K562 (cell line): ENCODE measurements around the gene PKHD1. TPM values are rescaled to one million over a fixed set of nuclear protein-coding genes. Genes with fewer than 3 reads are reported as not detected.

Experiments used
- ATAC-seq: fragments of 200-7000 bp; cut with Tn5 transposase; 3 replicates; pipeline ENCODE4 v1.9.1; 2020; ENCODE audit warnings: moderate library complexity
- BruUV-seq: library from RNA; stranded (reverse); fragments of 400-500 nt; replicated peaks from 2 replicates; lab custom pipeline; 2021; lab: Mats Ljungman, UMichigan
- CTCF ChIA-PET: fragments of 300-600 bp; formaldehyde crosslinking; extraction: SDS; loops from one replicate; lab custom pipeline; 2021; ENCODE audit warnings: low intra/inter-chr PET ratio; lab: Yijun Ruan, JAX
- POLR2A ChIA-PET: fragments of 300-600, 350-650 bp; sonication (Branson Sonifier 250); formaldehyde crosslinking; extraction: SDS; loops from one replicate; lab custom pipeline; 2021; ENCODE audit warnings: antibody characterized with exemption, inconsistent platforms; lab: Yijun Ruan, JAX
- DNase-seq, 4 experiments: peaks; one replicate each; pipeline versions ENCODE4 v3.0.0 to v3.0.0-alpha.2; 2011 to 2018; ENCODE audit warnings: low spot score in 3 of 4, mixed read lengths in 3 of 4; ENCODE audit errors: extremely low read depth in 1 of 4
- FAIRE-seq: peaks from 2 replicates; lab custom pipeline; 2011; peaks lifted over from hg19 to GRCh38; lab: Jason Lieb, UNC
- H2AFZ ChIP-seq: 2 replicates; pipeline ENCODE4 v1.6.0; 2011; ENCODE audit warnings: low read depth, low read length, control low read depth, inconsistent platforms
- H3K27ac ChIP-seq: fragments of 200-600 bp; 3 replicates; pipeline ENCODE4 v1.8.0; 2011; ENCODE audit warnings: low read depth, mild to moderate bottlenecking, control low read depth, inconsistent platforms, low read length, moderate library complexity, mixed read lengths; ENCODE audit errors: extremely low read depth
- H3K27me3 ChIP-seq, 2 experiments: fragments of 300-600 bp in 1 of 2; 2 replicates in 1 of 2; 3 replicates in 1 of 2; pipeline versions ENCODE4 v1.6.0 to v1.8.0; 2011; ENCODE audit warnings: inconsistent platforms in 2 of 2, low read length in 2 of 2, mild to moderate bottlenecking in 1 of 2, mixed read lengths in 1 of 2, moderate library complexity in 1 of 2; ENCODE audit not compliant: control insufficient read depth in 2 of 2, insufficient read depth in 2 of 2
- H3K36me3 ChIP-seq: fragments of 300-600 bp; 3 replicates; pipeline ENCODE4 v1.8.0; 2011; ENCODE audit warnings: mild to moderate bottlenecking, low read length, inconsistent platforms; ENCODE audit not compliant: control insufficient read depth, insufficient read depth
- H3K4me1 ChIP-seq, 2 experiments: fragments of 200-600 bp in 1 of 2; replicated peaks in 1 of 2; 2 replicates in 1 of 2; 3 replicates in 1 of 2; pipeline versions ENCODE4 v1.5.1 to v1.8.0; 2011; ENCODE audit warnings: inconsistent platforms in 2 of 2, low read length in 2 of 2, mild to moderate bottlenecking in 1 of 2, mixed read lengths in 1 of 2, moderate library complexity in 1 of 2; ENCODE audit not compliant: control insufficient read depth in 2 of 2, insufficient read depth in 2 of 2
- H3K4me2 ChIP-seq: 2 replicates; pipeline ENCODE4 v1.6.1; 2011; ENCODE audit warnings: low read length, control low read depth, inconsistent platforms, mixed read lengths; ENCODE audit not compliant: insufficient read depth
- H3K4me3 ChIP-seq: fragments of 200-600 bp; sonication (generic), shearing (Covaris generic); 2 replicates; pipeline ENCODE4 v1.5.1; 2016; ENCODE audit warnings: control low read depth, inconsistent platforms
- H3K79me2 ChIP-seq: fragments of 200-600 bp; 3 replicates; pipeline ENCODE4 v1.8.0; 2011; ENCODE audit warnings: low read length, inconsistent platforms; ENCODE audit not compliant: control insufficient read depth, insufficient read depth
- H3K9ac ChIP-seq, 2 experiments: 2 replicates each; pipeline versions ENCODE4 v1.6.0 to v1.6.1; 2011; ENCODE audit warnings: low read depth in 2 of 2, low read length in 2 of 2, control low read depth in 1 of 2, inconsistent platforms in 1 of 2, mild to moderate bottlenecking in 1 of 2, mixed read lengths in 1 of 2; ENCODE audit not compliant: insufficient read depth in 1 of 2
- H3K9me1 ChIP-seq: one replicate; pipeline ENCODE4 v1.6.0; 2011; ENCODE audit warnings: inconsistent platforms, mild to moderate bottlenecking, low read length, moderate library complexity; ENCODE audit not compliant: control insufficient read depth, insufficient read depth
- H3K9me3 ChIP-seq: replicated peaks from 2 replicates; pipeline ENCODE4 v1.5.1; 2011; ENCODE audit warnings: low read depth, low read length, inconsistent platforms; ENCODE audit not compliant: control insufficient read depth, insufficient read depth
- H4K20me1 ChIP-seq: replicated peaks from 2 replicates; pipeline ENCODE4 v1.6.1; 2011; ENCODE audit warnings: low read length, inconsistent platforms, mixed read lengths; ENCODE audit not compliant: control insufficient read depth, insufficient read depth
- COPS2 ChIP-seq: fragments of 450-650 bp; conservative IDR thresholded peaks from 2 replicates; pipeline ENCODE4 v1.6.1; 2016; ENCODE audit warnings: mild to moderate bottlenecking, moderate library complexity
- HINFP ChIP-seq: fragments of 450-650 bp; conservative IDR thresholded peaks from 2 replicates; pipeline ENCODE4 v1.6.1; 2016; ENCODE audit warnings: missing genetic modification characterization, low read depth, mild to moderate bottlenecking, control low read depth, missing compliant biosample characterization
- HNRNPK ChIP-seq: fragments of 200-400 bp; formaldehyde crosslinking; IDR thresholded peaks from one replicate; pipeline ENCODE4 v1.6.1; 2018; ENCODE audit warnings: mild to moderate bottlenecking, low read depth, low read length; ENCODE audit not compliant: poor library complexity, severe bottlenecking
- IFI16 ChIP-seq: fragments of 250-450 bp; sonication (Bioruptor Pico); IDR thresholded peaks from 2 replicates; pipeline ENCODE4 v2.1.2; 2022; ENCODE audit warnings: mild to moderate bottlenecking, inconsistent platforms
- MAZ ChIP-seq, 2 experiments: fragments of 450-650 bp in 1 of 2; sonication (generic) in 1 of 2; formaldehyde crosslinking; IDR thresholded peaks in 1 of 2; conservative IDR thresholded peaks in 1 of 2; 2 replicates each; pipeline versions ENCODE4 v1.4.0 to v1.5.0; 2020; ENCODE audit warnings: mild to moderate bottlenecking in 1 of 2, missing genetic modification reagents in 1 of 2
- PCBP1 ChIP-seq: fragments of 200-400 bp; formaldehyde crosslinking; IDR thresholded peaks from 2 replicates; pipeline ENCODE4 v1.6.1; 2018; ENCODE audit warnings: mild to moderate bottlenecking, low read depth, low read length; ENCODE audit not compliant: poor library complexity, severe bottlenecking
- POU5F1 ChIP-seq: fragments of 150-350 bp; IDR thresholded peaks from 2 replicates; pipeline ENCODE4 v1.6.1; 2014; ENCODE audit warnings: borderline replicate concordance, low read length, low read depth, mild to moderate bottlenecking; ENCODE audit not compliant: partially characterized antibody
- PPARD ChIP-seq: fragments of 250-450 bp; sonication (Bioruptor Pico); IDR thresholded peaks from 2 replicates; pipeline ENCODE4 v1.8.0; 2022; ENCODE audit warnings: inconsistent platforms, mild to moderate bottlenecking, moderate library complexity
- RBM39 ChIP-seq: fragments of 200-400 bp; formaldehyde crosslinking; optimal IDR thresholded peaks from 2 replicates; pipeline ENCODE3; 2018; ENCODE audit warnings: low read depth, low read length
- TBL1XR1 ChIP-seq, 2 experiments: IDR thresholded peaks; 2 replicates each; pipeline ENCODE4 v1.6.1; 2012; ENCODE audit warnings: improper control_type of control experiment in 2 of 2, low read length in 2 of 2, mild to moderate bottlenecking in 1 of 2
- TCF3 ChIP-seq: sonication (generic); formaldehyde crosslinking; IDR thresholded peaks from 2 replicates; pipeline ENCODE4 v1.4.0; 2020; ENCODE audit warnings: mild to moderate bottlenecking, missing genetic modification reagents
- ZNF212 ChIP-seq: fragments of 450-650 bp; formaldehyde crosslinking; IDR thresholded peaks from 2 replicates; pipeline ENCODE4 v1.4.0; 2020; ENCODE audit warnings: mild to moderate bottlenecking
- ZNF318 ChIP-seq, 2 experiments: fragments of 450-650 bp; IDR thresholded peaks; 2 replicates each; pipeline ENCODE4 v1.6.1; 2016; ENCODE audit warnings: mild to moderate bottlenecking in 2 of 2, borderline replicate concordance in 1 of 2, low read depth in 1 of 2, moderate library complexity in 1 of 2
- ZZZ3 ChIP-seq: fragments of 450-650 bp; IDR thresholded peaks from 2 replicates; pipeline ENCODE4 v1.6.1; 2016; ENCODE audit warnings: antibody characterized with exemption, mild to moderate bottlenecking, moderate library complexity
- WGBS: fragments of 100-300 bp; shearing (Covaris generic); methylation state at CpG from one replicate; pipeline ENCODE4 v1.1.6; 2016; ENCODE audit warnings: low coverage, mixed read lengths; ENCODE audit not compliant: insufficient coverage; ENCODE audit errors: missing lambda C conversion rate; 5-methylcytosine and 5-hydroxymethylcytosine counted together
- in situ Hi-C: fragments of 300-500 bp; cut with MboI; formaldehyde crosslinking; loops from 4 replicates; pipeline ENCODE4 v1.15.0; 2018; ENCODE audit warnings: inconsistent platforms, mixed read lengths
- intact Hi-C: fragments of 100-400 bp; cut with micrococcal nuclease; formaldehyde crosslinking; loops from 2 replicates; pipeline ENCODE4 v1.14.2; 2022
- polyA plus RNA-seq, 8 experiments: library from polyadenylated mRNA; depleted of rRNA in 4 of 8; stranded (reverse) in 5 of 8; unstranded in 3 of 8; fragments of >200 nt; fragmentation: Nextera tagmentation in 2 of 8; fragmentation: Illumina TruSeq in 1 of 8; extraction: Ambion mirVana in 2 of 8; extraction: Trizol in 1 of 8; gene quantifications; 2 replicates each; pipeline versions ENCODE4 v1.2.1 to v1.2.3, GENCODE V29; 2011 to 2014; ENCODE audit warnings: inconsistent platforms in 1 of 8, missing spikeins in 1 of 8
- total RNA-seq, 7 experiments: library from RNA; depleted of rRNA in 6 of 7; stranded (reverse); fragments of >200 nt in 6 of 7; fragmentation: Illumina TruSeq in 2 of 7; extraction: Trizol in 2 of 7; gene quantifications; 2 replicates each; pipeline versions ENCODE4 v1.2.1 to v1.2.3, GENCODE V29; 2011 to 2021; ENCODE audit warnings: low replicate concordance in 1 of 7

PKHD1 gene
- total and polyA plus RNA-seq, 9 of the 15 experiments (the other 6 are each of a cell fraction or from before 2014, with no cell fraction given) = 0.01 to 0.04 (median 0.01) TPM; not detected in 6

- ChIA-PET POLR2A (no interaction called here), CTCF (no interaction called here)
- Histone ChIP-seq H3K27me3 (no peaks in the 10 kb centered on the region), H3K4me1 (no peaks in the 10 kb centered on the region), H3K36me3 (no peaks in the 10 kb centered on the region), H3K79me2 (no peaks in the 10 kb centered on the region), H3K4me2 (no peak overlapping the region), H2AFZ (no peak overlapping the region), H4K20me1 (no peaks in the 10 kb centered on the region), H3K9me1 (no peaks in the 10 kb centered on the region), H3K9me3 (0 out of 2 replicates have a peak, but pooled peaks cover 2% of the 10 kb centered on the region), H3K27ac (no peak overlapping the region), H3K4me3 (no peak overlapping the region), H3K9ac (no peak overlapping the region)
- BruUV-seq = no TSS peak
- 0% methylated on average over 3 of the region's 3 CpGs for WGBS
- intact Hi-C loops (no loop called here), in situ Hi-C loops (no loop called here)
- DNase-seq (no peak), ATAC-seq (no peak), FAIRE-seq (no peak)
- TF ChIP-seq HINFP = no peak
- no peak for TF ChIP-seq MAZ (CRISPR knock-in tag; conservative IDR thresholded peaks at IDR 0.05 in 1 of 2, IDR thresholded peaks at IDR 0.05 in 1 of 2)
- no peak for TF ChIP-seq ZNF212
- TF ChIP-seq PPARD (CRISPR knock-in tag) = no peak
- no peak for TF ChIP-seq ZZZ3
- no peak for TF ChIP-seq RBM39
- TF ChIP-seq ZNF318 (IDR thresholded peaks at IDR 0.05; ENCODE audit: borderline replicate concordance in 1 of 2, low read depth in 1 of 2) = no peak
- no peak for TF ChIP-seq HNRNPK
- no peak for TF ChIP-seq PCBP1
- no peak for TF ChIP-seq TBL1XR1 (IDR thresholded peaks at IDR 0.05; ENCODE audit: low read length in 2 of 2)
- no peak for TF ChIP-seq IFI16 (CRISPR knock-in tag)
- no peak for TF ChIP-seq TCF3 (CRISPR knock-in tag)
- TF ChIP-seq POU5F1 = no peak
- TF ChIP-seq COPS2 = no peak
Measured at GRCh38 chr6:51657491-51657890, 429.9 kb downstream of the PKHD1 start.
